WTC11 (cell line): ENCODE measurements around the gene CCSER2. TPM values are rescaled to one million over a fixed set of nuclear protein-coding genes. Genes with fewer than 3 reads are reported as not detected.

ENCODE experiments used
- ATAC-seq: fragments of 200-7000 bp; cut with Tn5 transposase; 2 replicates; pipeline ENCODE4 v1.10.0; 2021; ENCODE audit warnings: mild to moderate bottlenecking, moderate library complexity
- CTCF ChIA-PET: fragments of 300-600 bp; sonication (Branson Sonifier 250); formaldehyde crosslinking; loops from one replicate; lab custom pipeline; 2021; ENCODE audit warnings: antibody characterized with exemption; lab: Charles Lee
- POLR2A ChIA-PET: fragments of 350-600 bp; sonication (Branson Sonifier 250); formaldehyde crosslinking; loops from one replicate; lab custom pipeline; 2021; ENCODE audit warnings: antibody characterized with exemption; lab: Charles Lee
- DNase-seq: peaks from one replicate; pipeline ENCODE4 v3.0.0; 2021; ENCODE audit warnings: low spot score
- H3K27ac Mint-ChIP-seq: 2 replicates; pipeline ENCODE4 v1.8.0; 2021; ENCODE audit warnings: mixed read lengths
- H3K27me3 Mint-ChIP-seq: 2 replicates; pipeline ENCODE4 v1.8.0; 2021; ENCODE audit warnings: low read depth, mild to moderate bottlenecking, moderate library complexity, mixed read lengths
- H3K36me3 Mint-ChIP-seq: 2 replicates; pipeline ENCODE4 v1.8.0; 2021; ENCODE audit warnings: mixed read lengths
- H3K4me1 Mint-ChIP-seq: 2 replicates; pipeline ENCODE4 v1.8.0; 2022; ENCODE audit warnings: mixed read lengths
- H3K4me3 Mint-ChIP-seq: 2 replicates; pipeline ENCODE4 v1.8.0; 2021; ENCODE audit warnings: mild to moderate bottlenecking, moderate library complexity, mixed read lengths
- H3K9me3 Mint-ChIP-seq: 2 replicates; pipeline ENCODE4 v1.8.0; 2021; ENCODE audit warnings: mixed read lengths
- AFF4 ChIP-seq: sonication (generic); formaldehyde crosslinking; IDR thresholded peaks from 2 replicates; pipeline ENCODE4 v1.8.1; 2023; ENCODE audit warnings: mild to moderate bottlenecking, missing genetic modification reagents, borderline replicate concordance
- E2F4 ChIP-seq: sonication (generic); formaldehyde crosslinking; IDR thresholded peaks from 2 replicates; pipeline ENCODE4 v1.8.1; 2022; ENCODE audit warnings: low read depth, mild to moderate bottlenecking, moderate library complexity, missing genetic modification reagents, borderline replicate concordance
- E2F5 ChIP-seq: sonication (generic); formaldehyde crosslinking; IDR thresholded peaks from 2 replicates; pipeline ENCODE4 v1.8.1; 2022; ENCODE audit warnings: mild to moderate bottlenecking, moderate library complexity, missing genetic modification reagents
- FOXP4 ChIP-seq: sonication (generic); formaldehyde crosslinking; IDR thresholded peaks from 2 replicates; pipeline ENCODE4 v1.8.0; 2022; ENCODE audit warnings: mild to moderate bottlenecking, missing genetic modification reagents
- GRHL2 ChIP-seq: fragments of 250-450 bp; sonication (Bioruptor Pico); IDR thresholded peaks from 2 replicates; pipeline ENCODE4 v1.8.0; 2022; ENCODE audit warnings: mild to moderate bottlenecking, moderate library complexity; ENCODE audit not compliant: insufficient replicate concordance, severe bottlenecking
- HMGA2 ChIP-seq: fragments of 250-450 bp; sonication (Bioruptor Pico); IDR thresholded peaks from 2 replicates; pipeline ENCODE4 v1.4.0; 2021; ENCODE audit warnings: mild to moderate bottlenecking, moderate library complexity
- JUN ChIP-seq: sonication (generic); formaldehyde crosslinking; IDR thresholded peaks from 2 replicates; pipeline ENCODE4 v1.8.0; 2023; ENCODE audit warnings: mild to moderate bottlenecking, missing genetic modification reagents
- MYBL2 ChIP-seq: sonication (generic); formaldehyde crosslinking; IDR thresholded peaks from 2 replicates; pipeline ENCODE4 v1.8.1; 2023; ENCODE audit warnings: mild to moderate bottlenecking, moderate library complexity, missing genetic modification reagents
- NR2C2 ChIP-seq: sonication (generic); formaldehyde crosslinking; IDR thresholded peaks from 2 replicates; pipeline ENCODE4 v1.8.0; 2022; ENCODE audit warnings: mild to moderate bottlenecking, missing genetic modification reagents
- PREB ChIP-seq: sonication (generic); formaldehyde crosslinking; IDR thresholded peaks from 2 replicates; pipeline ENCODE4 v1.8.1; 2022; ENCODE audit warnings: mild to moderate bottlenecking, missing genetic modification reagents, moderate library complexity, borderline replicate concordance
- RORB ChIP-seq: fragments of 250-450 bp; sonication (Bioruptor Pico); IDR thresholded peaks from 2 replicates; pipeline ENCODE4 v1.9.0; 2021; ENCODE audit warnings: mild to moderate bottlenecking
- SMAD3 ChIP-seq: sonication (generic); formaldehyde crosslinking; IDR thresholded peaks from 2 replicates; pipeline ENCODE4 v1.8.0; 2022; ENCODE audit warnings: missing genetic modification reagents, mild to moderate bottlenecking, borderline replicate concordance
- SP1 ChIP-seq: sonication (generic); formaldehyde crosslinking; conservative IDR thresholded peaks from 2 replicates; pipeline ENCODE4 v1.8.1; 2022; ENCODE audit warnings: missing genetic modification reagents
- USF1 ChIP-seq: sonication (generic); formaldehyde crosslinking; IDR thresholded peaks from 2 replicates; pipeline ENCODE4 v1.8.0; 2022; ENCODE audit warnings: mild to moderate bottlenecking, missing genetic modification reagents
- ZBTB21 ChIP-seq: sonication (generic); formaldehyde crosslinking; IDR thresholded peaks from 2 replicates; pipeline ENCODE4 v1.8.1; 2023; ENCODE audit warnings: mild to moderate bottlenecking, missing genetic modification reagents, borderline replicate concordance
- ZNF396 ChIP-seq: fragments of 250-450 bp; sonication (Bioruptor Pico); IDR thresholded peaks from 2 replicates; pipeline ENCODE4 v1.8.0; 2021; ENCODE audit warnings: mild to moderate bottlenecking, moderate library complexity, borderline replicate concordance
- ZNF425 ChIP-seq: fragments of 250-450 bp; sonication (Bioruptor Pico); conservative IDR thresholded peaks from 2 replicates; pipeline ENCODE4 v1.9.0; 2021; ENCODE audit warnings: mild to moderate bottlenecking
- ZNF671 ChIP-seq: fragments of 250-450 bp; sonication (Bioruptor Pico); IDR thresholded peaks from 2 replicates; pipeline ENCODE4 v1.8.0; 2021; ENCODE audit warnings: mild to moderate bottlenecking
- ZSCAN18 ChIP-seq: fragments of 250-450 bp; sonication (Bioruptor Pico); IDR thresholded peaks from 2 replicates; pipeline ENCODE4 v2.1.2; 2022; ENCODE audit warnings: mild to moderate bottlenecking, moderate library complexity
- total RNA-seq: library from RNA; stranded (reverse); gene quantifications from 3 replicates; pipeline ENCODE4 v1.2.3, GENCODE V29; 2021

Gene CCSER2
- total RNA-seq, 1 experiment from 2014 or later = 30.6 TPM

- peaks cover 41% of the 10 kb centered on the region for H3K4me1 Mint-ChIP-seq
- CTCF ChIA-PET = interaction anchor here (0.8 to 1.5 kb wide), 4 partner anchors 16 to 256 kb away, joined by 3 to 5 read pairs (median 4); no protein-coding TSS in a partner anchor
- TF ChIP-seq SP1 = no peak
- no peak for TF ChIP-seq RORB (CRISPR knock-in tag)
- no peak for TF ChIP-seq GRHL2
- TF ChIP-seq NR2C2 (CRISPR knock-in tag) = no peak
- TF ChIP-seq ZBTB21 = no peak
- no peak for TF ChIP-seq PREB (CRISPR knock-in tag)
- no peak for TF ChIP-seq USF1 (CRISPR knock-in tag)
- TF ChIP-seq ZNF396 (CRISPR knock-in tag) = no peak
- TF ChIP-seq FOXP4 (CRISPR knock-in tag) = no peak
- no peak for TF ChIP-seq HMGA2 (CRISPR knock-in tag)
- no peak for TF ChIP-seq MYBL2
- TF ChIP-seq E2F4 (CRISPR knock-in tag) = no peak
- POLR2A ChIA-PET = no interaction called here
- peaks cover 16% of the 10 kb centered on the region for H3K36me3 Mint-ChIP-seq
- ATAC-seq (peak; percentile 67), DNase-seq (no peak)
- peaks cover 14% of the 10 kb centered on the region for H3K9me3 Mint-ChIP-seq
- peaks cover 5% of the 10 kb centered on the region for H3K27me3 Mint-ChIP-seq
- H3K27ac Mint-ChIP-seq = peak overlapping the region; percentile 52
- 0 out of 2 replicates have a peak overlapping the region, but pooled peaks have one; percentile 1 for H3K4me3 Mint-ChIP-seq
Observed at GRCh38 chr10:84521013-84521412, 192.6 kb downstream of the CCSER2 start.

- CTCF ChIA-PET = interaction anchor here (0.8 to 1.5 kb wide), 4 partner anchors 16 to 257 kb away, joined by 3 to 5 read pairs (median 4); no protein-coding TSS in a partner anchor
- peak; percentile 38 for ATAC-seq
- no peak overlapping the region for H3K4me3 Mint-ChIP-seq
- TF ChIP-seq E2F5 (no peak), AFF4 (CRISPR knock-in tag) (no peak), ZNF671 (CRISPR knock-in tag) (no peak), SP1 (no peak), JUN (CRISPR knock-in tag) (no peak), RORB (CRISPR knock-in tag) (no peak), ZNF396 (CRISPR knock-in tag) (no peak), ZSCAN18 (no peak), SMAD3 (no peak), ZNF425 (CRISPR knock-in tag) (no peak)
- POLR2A ChIA-PET = no interaction called here
- H3K36me3 Mint-ChIP-seq = peaks cover 19% of the 10 kb centered on the region
- H3K4me1 Mint-ChIP-seq = peaks cover 39% of the 10 kb centered on the region
- DNase-seq = no peak
- peaks cover 18% of the 10 kb centered on the region for H3K9me3 Mint-ChIP-seq
- peak overlapping the region; percentile 92 for H3K27ac Mint-ChIP-seq
- H3K27me3 Mint-ChIP-seq = peaks cover 9% of the 10 kb centered on the region
Observed at GRCh38 chr10:84521468-84521867, 193.1 kb downstream of the CCSER2 start.
